Ovary (tissue), 9 donors: ENCODE measurements around the gene ZNF524. TPM values are rescaled to one million over a fixed set of nuclear protein-coding genes. Genes with fewer than 3 reads are reported as not detected.
A peak's percentile ranks its signal among the peaks of the same experiment; 100 is the strongest.

Source experiments
- DNase-seq, 5 donors: peaks; one replicate each; pipeline ENCODE4 v3.0.0-alpha.2; 2019 to 2020
- H3K27ac ChIP-seq, 2 donors: fragments of 200-600 bp; one replicate each; pipeline versions ENCODE4 v1.5.1 to v1.8.0; 2019 to 2022
- H3K27me3 ChIP-seq: fragments of 200-600 bp; one replicate; pipeline ENCODE4 v1.8.0; 2022
- H3K36me3 ChIP-seq: fragments of 200-600 bp; sonication (generic); one replicate; pipeline ENCODE4 v1.5.1; 2019
- H3K4me1 ChIP-seq: one replicate; pipeline ENCODE4 v1.8.1; 2013; ENCODE audit warnings: mild to moderate bottlenecking, moderate library complexity; ENCODE audit not compliant: insufficient read depth
- H3K4me3 ChIP-seq: fragments of 200-600 bp; sonication (generic); one replicate; pipeline ENCODE4 v1.5.1; 2017
- H3K9me3 ChIP-seq, 2 donors: fragments of 200-600 bp in 1 of 2; sonication (generic) in 1 of 2; one replicate each; pipeline versions ENCODE4 v1.5.1 to v1.8.1; 2013 to 2019; ENCODE audit warnings: mild to moderate bottlenecking in 1 of 2, moderate library complexity in 1 of 2
- EP300 ChIP-seq: sonication (generic); formaldehyde crosslinking; IDR thresholded peaks from one replicate; pipeline ENCODE4 v1.6.1; 2017; ENCODE audit warnings: antibody characterized with exemption
- POLR2A ChIP-seq: fragments of 450-650 bp; IDR thresholded peaks from one replicate; pipeline ENCODE4 v1.6.1; 2017; ENCODE audit warnings: antibody characterized with exemption, mild to moderate bottlenecking, moderate library complexity
- WGBS, 3 donors: extraction: QIAGEN DNeasy Blood & Tissue Kit in 1 of 3; methylation state at CpG; one replicate each; pipeline versions ENCODE4 v1.1.5 to v1.1.7; 2013 to 2017; 5-methylcytosine and 5-hydroxymethylcytosine counted together
- intact Hi-C, 4 donors: fragments of 100-400 bp; cut with DNase I; formaldehyde crosslinking; loops; one replicate each; pipeline versions ENCODE4 v1.11.0 to v1.15.1; 2022 to 2023
- polyA plus RNA-seq, 2 donors: library from polyadenylated mRNA; stranded (reverse); fragments of 200-250 nt in 1 of 2; fragments of 350-450 nt in 1 of 2; fragmentation: Illumina TruSeq in 1 of 2; extraction: RNeasy Lipid Tissue Mini Kit (QIAGEN cat#74804) in 1 of 2; gene quantifications; one replicate each; pipeline ENCODE4 v1.2.3, GENCODE V29; 2013 to 2014
- total RNA-seq, 7 donors: library from RNA; depleted of rRNA in 2 of 7; stranded (reverse); fragments of >200 nt in 2 of 7; fragmentation: NEBNext Ultra II Directional in 3 of 7; extraction: Animal tissue kit (Norgen Biotek cat#: 25700) in 3 of 7; gene quantifications; one replicate each; pipeline versions ENCODE4 v1.1.0 to v1.2.4, GENCODE V29; 2016 to 2023
- TF ChIP-seq, protein P1 (sequence below), 3 donors: fragments of 450-650 bp in 2 of 3; fragments of 200-600 bp in 1 of 3; IDR thresholded peaks; one replicate each; pipeline versions ENCODE4 v1.5.1 to v1.8.0; 2016 to 2022; ENCODE audit warnings: antibody characterized with exemption in 3 of 3, mild to moderate bottlenecking in 1 of 3
- donor health status: DM: no; HTN: no; CAD: no; lungs with moderate emphysema.
- donor health status: DM: no; HTN: no; CAD: no.
- donor health status: Bipolar disorder and iron deficiency.
- donor health status: DM: yes; HTN: yes; CAD: no.
- donor health status: DM: no; HTN: no; CAD: no.
- donor health status: DM: yes; HTN: yes; CAD: no.

ZNF524 gene
- total and polyA plus RNA-seq, 9 donors, result 0.15 to 28.0 (median 17.8) TPM

- peak within 1 kb of the TSS; percentile 63 for H3K4me3 ChIP-seq
- H3K27me3 ChIP-seq, result no peaks in the 10 kb centered on the region
- WGBS, 3 donors, result 0 to 1% (median 1%) methylated on average over 54 to 87 of the region's 87 CpGs
- no peaks in the 10 kb centered on the region for H3K9me3 ChIP-seq
- DNase-seq, result peak; percentile 80 to 87 (median 83)
- peaks cover 11% of the 10 kb centered on the region for H3K4me1 ChIP-seq
- no peaks in the 10 kb centered on the region for H3K36me3 ChIP-seq
- TF ChIP-seq EP300 (no peak), POLR2A (no peak)
- TF ChIP-seq, protein P1, sequence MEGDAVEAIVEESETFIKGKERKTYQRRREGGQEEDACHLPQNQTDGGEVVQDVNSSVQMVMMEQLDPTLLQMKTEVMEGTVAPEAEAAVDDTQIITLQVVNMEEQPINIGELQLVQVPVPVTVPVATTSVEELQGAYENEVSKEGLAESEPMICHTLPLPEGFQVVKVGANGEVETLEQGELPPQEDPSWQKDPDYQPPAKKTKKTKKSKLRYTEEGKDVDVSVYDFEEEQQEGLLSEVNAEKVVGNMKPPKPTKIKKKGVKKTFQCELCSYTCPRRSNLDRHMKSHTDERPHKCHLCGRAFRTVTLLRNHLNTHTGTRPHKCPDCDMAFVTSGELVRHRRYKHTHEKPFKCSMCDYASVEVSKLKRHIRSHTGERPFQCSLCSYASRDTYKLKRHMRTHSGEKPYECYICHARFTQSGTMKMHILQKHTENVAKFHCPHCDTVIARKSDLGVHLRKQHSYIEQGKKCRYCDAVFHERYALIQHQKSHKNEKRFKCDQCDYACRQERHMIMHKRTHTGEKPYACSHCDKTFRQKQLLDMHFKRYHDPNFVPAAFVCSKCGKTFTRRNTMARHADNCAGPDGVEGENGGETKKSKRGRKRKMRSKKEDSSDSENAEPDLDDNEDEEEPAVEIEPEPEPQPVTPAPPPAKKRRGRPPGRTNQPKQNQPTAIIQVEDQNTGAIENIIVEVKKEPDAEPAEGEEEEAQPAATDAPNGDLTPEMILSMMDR (IDR thresholded peaks at IDR 0.05), result no peak
- peak within 1 kb of the TSS; percentile 78 to 85 for H3K27ac ChIP-seq
- intact Hi-C loops, result no loop called here
Observed at GRCh38 chr19:55647732-55648584, 47.9 kb downstream of the ZNF524 start, which contains the start of gene CCDC106. TSS of gene CCDC106 (plus strand) at chr19:55648212. CDS start at chr19:55649047, 835 bp downstream.

DNA sequence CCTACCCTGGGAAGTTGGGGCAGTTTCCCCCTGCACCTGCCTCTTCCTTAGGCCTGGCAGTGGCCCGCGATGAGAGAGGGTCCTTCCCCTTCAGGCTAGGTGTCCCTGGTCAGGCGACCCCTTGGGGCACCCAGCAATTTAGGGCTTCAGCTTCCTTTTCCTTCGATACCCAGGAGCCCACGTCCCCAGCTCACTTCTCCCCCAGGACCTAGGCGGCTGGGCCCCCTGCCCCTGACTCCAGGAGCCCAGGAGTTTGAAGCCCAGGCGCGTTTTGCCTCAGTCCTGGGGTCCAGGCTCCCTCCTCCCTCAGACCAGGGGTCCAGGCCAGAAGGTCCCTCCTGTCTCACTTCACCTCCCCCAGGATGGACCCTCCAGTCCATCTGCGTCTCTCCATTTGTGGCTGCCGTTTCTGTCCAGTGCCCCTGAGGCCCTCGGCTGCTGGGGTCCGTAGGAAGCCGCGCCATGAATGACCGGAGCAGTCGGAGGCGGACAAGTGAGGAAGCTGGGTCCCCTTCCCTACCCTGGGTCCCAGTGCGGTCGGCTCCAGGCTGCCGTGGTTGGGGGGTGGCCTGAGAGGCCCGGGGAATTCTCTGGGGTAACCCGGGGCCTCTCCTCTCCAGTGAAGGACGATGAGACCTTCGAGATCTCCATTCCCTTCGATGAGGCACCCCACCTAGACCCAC lies 48.6 kb downstream of the ZNF524 start:
- no peaks in the 10 kb centered on the region for H3K9me3 ChIP-seq
- TF ChIP-seq, protein P1 (IDR thresholded peaks at IDR 0.05), result no peak
- TF ChIP-seq EP300, result no peak
- no peak for TF ChIP-seq POLR2A
- H3K27me3 ChIP-seq, result no peaks in the 10 kb centered on the region
- H3K27ac ChIP-seq, result peak overlapping the region; percentile 78 to 85
- 9 to 23% (median 14%) methylated on average over 24 to 25 of the region's 25 CpGs for WGBS, 3 donors
- peak overlapping the region; percentile 63 for H3K4me3 ChIP-seq
- H3K36me3 ChIP-seq, result no peaks in the 10 kb centered on the region
- intact Hi-C loops, result no loop called here
- peaks cover 11% of the 10 kb centered on the region for H3K4me1 ChIP-seq
- DNase-seq, result peak in 2 of 5 donors; percentile 30 to 46

GRCh38 chr19:55649268-55650125 lies 49.4 kb downstream of the ZNF524 start:
- Histone ChIP-seq H3K36me3 (no peaks in the 10 kb centered on the region), H3K4me3 (peak overlapping the region; percentile 63), H3K4me1 (peaks cover 8% of the 10 kb centered on the region), H3K9me3 (no peaks in the 10 kb centered on the region), H3K27me3 (no peaks in the 10 kb centered on the region), H3K27ac (peak overlapping the region in 1 of 2 donors; percentile 78)
- peak in 1 of 5 donors; percentile 41 for DNase-seq
- TF ChIP-seq EP300, result no peak
- TF ChIP-seq POLR2A, result no peak
- TF ChIP-seq, protein P1 (IDR thresholded peaks at IDR 0.05), result no peak
- 74 to 82% (median 76%) methylated on average over 14 to 17 of the region's 17 CpGs for WGBS, 3 donors
- intact Hi-C loops, result no loop called here

DNA sequence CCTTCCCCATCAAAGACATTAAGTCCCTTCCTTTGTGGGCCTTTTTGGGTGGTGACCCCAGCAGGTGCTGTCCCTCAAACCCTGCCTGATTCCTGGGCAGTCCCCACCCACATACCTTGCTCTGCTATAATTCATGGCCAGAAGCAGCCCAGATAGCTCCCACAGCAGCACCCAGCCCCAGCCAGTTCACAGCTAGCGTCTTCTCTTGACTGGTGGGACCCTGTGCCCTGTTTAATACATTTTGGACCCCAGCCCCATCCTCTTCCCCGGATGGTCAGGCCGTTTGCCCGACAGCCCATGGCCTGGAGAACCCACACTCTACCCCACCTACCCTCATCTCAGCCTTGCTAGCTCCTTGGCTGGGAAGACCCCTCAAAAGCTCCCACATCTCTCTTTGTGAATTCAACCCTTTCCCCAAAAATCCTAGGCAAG lies 50.1 kb downstream of the ZNF524 start:
- Histone ChIP-seq H3K9me3 (no peaks in the 10 kb centered on the region), H3K36me3 (no peaks in the 10 kb centered on the region), H3K27ac (no peak overlapping the region), H3K4me3 (no peak overlapping the region), H3K4me1 (peaks cover 8% of the 10 kb centered on the region), H3K27me3 (no peaks in the 10 kb centered on the region)
- intact Hi-C loops, result no loop called here
- WGBS, 3 donors, result 84 to 90% (median 89%) methylated on average over 4 of the region's 4 CpGs
- peak in 1 of 5 donors; percentile 19 for DNase-seq
- TF ChIP-seq POLR2A (no peak), EP300 (no peak)
- TF ChIP-seq, protein P1 (IDR thresholded peaks at IDR 0.05), result no peak
